Activated CD8-positive, alpha-beta memory T cell treated with anti-CD3 and anti-CD28 coated beads for 36 hours (primary cell): ENCODE data around the gene RAI14. TPM values are rescaled to one million over a fixed set of nuclear protein-coding genes. Genes with fewer than 3 reads are reported as not detected.

Experiments
- CTCF ChIA-PET: fragments of 350-600 bp; sonication (Branson Sonifier 250); formaldehyde crosslinking; loops from one replicate; lab custom pipeline; 2021; ENCODE audit warnings: antibody characterized with exemption; lab: Charles Lee
- POLR2A ChIA-PET: fragments of 350-600 bp; sonication (Branson Sonifier 250); formaldehyde crosslinking; loops from one replicate; lab custom pipeline; 2021; ENCODE audit warnings: antibody characterized with exemption; lab: Charles Lee
- total RNA-seq, 2 experiments: library from RNA; stranded (reverse); gene quantifications; one replicate each; pipeline ENCODE4 v1.2.3, GENCODE V29; 2021

Gene RAI14
- total RNA-seq, 2 experiments from 2014 or later: 4.2 to 5.0 TPM

DNA sequence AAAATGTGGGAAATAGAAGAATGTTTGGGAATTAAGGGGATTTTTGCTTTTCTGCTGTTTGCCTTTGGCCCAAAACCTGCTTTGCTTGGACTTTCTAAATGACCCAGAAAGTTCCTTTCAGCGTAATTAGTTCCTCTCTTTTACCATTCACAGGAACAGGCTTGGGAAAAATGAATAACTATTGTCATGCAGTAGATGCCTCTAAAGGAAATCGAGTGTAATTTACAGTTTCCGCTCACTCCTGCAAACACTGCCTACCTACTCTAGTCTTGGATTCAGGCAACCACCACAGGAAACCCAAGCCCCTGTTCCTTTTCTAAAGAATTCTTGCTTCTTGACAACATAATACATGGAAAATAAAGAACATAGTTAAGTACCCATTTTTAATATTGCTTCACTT is 207.8 kb downstream of the RAI14 start:
- POLR2A ChIA-PET: no interaction called here
- CTCF ChIA-PET: no interaction called here

DNA sequence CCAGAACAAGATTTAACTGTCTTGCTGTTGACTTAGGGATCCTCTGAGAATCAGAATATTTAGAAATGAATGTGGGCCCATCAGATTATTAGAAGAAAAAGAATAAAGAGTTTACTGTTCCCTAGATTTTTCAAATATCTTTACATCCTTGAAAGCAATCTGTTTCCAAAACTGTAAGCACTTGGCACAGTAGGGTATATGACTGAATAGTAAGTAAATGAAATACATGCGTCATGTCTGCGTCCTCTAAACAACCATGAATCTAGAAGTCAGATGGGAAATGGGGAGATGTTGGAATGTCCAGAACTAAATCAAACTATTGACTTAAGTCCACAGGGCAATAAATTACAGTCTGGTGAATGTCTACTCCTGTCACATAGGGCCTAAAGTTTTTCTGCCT is 209.0 kb downstream of the RAI14 start:
- ChIA-PET CTCF (no interaction called here), POLR2A (no interaction called here)

DNA sequence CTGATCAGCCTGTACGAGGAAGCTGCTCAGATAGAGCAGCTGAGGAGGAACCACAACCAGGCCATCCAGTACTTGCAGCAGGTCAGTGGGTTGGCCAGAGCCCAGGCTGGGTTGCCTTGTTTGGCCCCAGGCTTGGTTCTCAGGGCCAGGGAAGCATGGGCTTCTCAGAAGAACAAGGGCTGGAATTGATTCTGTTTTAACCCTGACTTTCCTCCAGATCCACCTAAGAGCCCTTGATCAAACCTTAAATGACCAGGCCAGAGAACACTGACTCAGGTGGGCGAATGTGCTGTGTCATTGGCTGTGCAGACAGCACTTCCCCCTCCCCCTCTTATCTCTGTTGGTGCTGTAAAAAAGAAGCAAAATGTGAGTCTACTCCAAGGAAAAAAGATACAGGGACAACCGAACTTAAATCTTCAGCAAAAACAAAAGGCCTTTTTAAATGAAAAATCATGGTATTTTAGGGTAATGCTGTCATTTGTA is 210.9 kb downstream of the RAI14 start:
- CTCF ChIA-PET: no interaction called here
- POLR2A ChIA-PET: no interaction called here

DNA sequence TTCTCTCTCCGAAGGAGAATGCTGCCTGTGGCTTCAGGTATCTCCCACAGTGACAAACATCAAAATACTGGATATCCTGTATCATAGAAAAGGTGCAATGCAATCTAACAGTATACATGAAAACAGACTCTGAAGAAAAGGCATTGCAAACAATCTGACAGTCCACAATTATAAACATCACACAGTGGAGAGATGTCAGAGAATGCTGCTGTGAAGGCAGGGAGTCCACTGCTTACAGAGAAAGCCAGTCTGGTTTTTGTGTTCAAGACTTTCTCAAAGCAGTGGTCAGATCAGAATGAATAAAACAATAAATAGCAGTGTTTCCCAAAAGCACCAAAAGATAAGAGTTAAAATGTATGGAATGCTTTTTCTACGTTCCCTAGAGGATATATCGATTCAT is 211.5 kb downstream of the RAI14 start:
- CTCF ChIA-PET: no interaction called here
- POLR2A ChIA-PET: no interaction called here

DNA sequence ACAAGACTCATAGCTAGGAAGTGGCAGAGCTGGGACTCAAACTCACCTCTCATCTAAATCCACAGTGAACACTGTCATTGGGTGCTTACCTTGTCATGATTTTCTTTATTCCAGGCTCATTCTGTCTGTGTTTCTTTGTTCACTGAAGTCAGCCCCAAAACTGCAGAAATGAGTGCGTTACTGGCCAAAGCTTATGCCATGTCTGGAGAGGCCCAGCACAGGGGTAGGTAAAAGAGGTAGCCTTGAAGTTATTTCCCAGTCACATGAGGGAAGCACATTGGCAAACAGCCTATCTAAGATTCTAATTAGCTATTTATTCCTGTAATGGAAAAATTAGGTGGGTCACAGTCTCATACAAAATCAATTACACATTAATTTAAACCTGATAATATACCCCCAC is 212.7 kb downstream of the RAI14 start:
- ChIA-PET CTCF (no interaction called here), POLR2A (no interaction called here)

DNA sequence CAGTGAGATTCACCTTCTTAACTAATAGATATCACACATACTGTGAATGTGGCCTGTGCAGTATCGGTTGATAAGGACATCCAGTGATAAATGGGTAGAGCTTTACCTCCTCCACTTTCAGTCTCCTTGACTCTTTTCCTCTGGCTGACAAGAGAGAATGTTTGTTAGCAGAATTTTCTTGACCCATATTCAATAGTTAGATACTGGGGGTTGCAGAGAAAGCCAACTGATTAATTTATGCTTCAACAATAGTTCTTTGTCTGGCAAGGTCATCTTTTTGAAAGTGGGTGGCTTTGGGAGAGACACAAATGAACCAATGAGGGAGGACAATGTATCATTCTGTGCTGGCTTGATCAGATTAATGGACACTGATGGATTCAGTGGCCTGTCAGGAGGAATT is 213.1 kb downstream of the RAI14 start:
- CTCF ChIA-PET: no interaction called here

DNA sequence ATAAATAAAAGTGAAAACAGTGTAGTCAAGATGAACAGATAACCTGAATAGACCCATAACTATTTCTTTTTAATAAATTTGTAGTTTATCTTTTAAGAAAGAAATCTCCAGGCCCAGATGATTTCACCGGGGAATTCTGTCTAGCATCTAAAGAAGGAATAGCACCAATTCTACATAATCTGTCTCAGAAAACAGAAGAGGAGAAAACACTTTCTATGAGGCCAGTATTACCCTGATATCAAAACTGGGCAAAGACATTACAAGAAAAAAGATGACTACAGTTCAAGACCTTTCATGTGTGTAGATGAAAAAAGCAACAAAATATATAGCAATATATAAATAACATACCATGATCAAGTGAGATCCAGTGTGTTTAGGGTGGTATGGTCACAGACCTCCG is 214.3 kb downstream of the RAI14 start:
- ChIA-PET POLR2A (interaction anchor here (0.6 kb wide), 1 partner anchor 271 kb away, joined by 4 read pairs; no protein-coding TSS in a partner anchor), CTCF (no interaction called here)

More for the DNA sequence above, 213.1 kb downstream of the RAI14 start:
- POLR2A ChIA-PET: no interaction called here

DNA sequence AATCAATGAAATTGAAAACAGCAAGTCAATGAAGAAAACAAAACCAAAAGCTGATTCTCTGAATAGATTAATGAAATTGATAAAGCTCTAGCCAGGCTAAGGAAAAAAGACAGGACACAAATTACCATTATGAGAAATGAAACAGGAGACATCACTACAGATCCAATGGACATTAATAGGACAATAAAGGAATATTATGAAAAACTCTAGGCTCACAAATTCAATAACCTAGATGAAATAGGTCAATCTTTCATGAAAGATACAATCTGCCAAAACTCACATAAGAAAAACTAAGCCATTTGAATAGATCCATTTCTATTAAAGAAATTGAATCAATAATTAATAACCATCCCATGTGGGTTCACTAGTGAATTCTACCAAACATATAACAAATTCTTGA is 220.1 kb downstream of the RAI14 start:
- ChIA-PET CTCF (no interaction called here), POLR2A (no interaction called here)

DNA sequence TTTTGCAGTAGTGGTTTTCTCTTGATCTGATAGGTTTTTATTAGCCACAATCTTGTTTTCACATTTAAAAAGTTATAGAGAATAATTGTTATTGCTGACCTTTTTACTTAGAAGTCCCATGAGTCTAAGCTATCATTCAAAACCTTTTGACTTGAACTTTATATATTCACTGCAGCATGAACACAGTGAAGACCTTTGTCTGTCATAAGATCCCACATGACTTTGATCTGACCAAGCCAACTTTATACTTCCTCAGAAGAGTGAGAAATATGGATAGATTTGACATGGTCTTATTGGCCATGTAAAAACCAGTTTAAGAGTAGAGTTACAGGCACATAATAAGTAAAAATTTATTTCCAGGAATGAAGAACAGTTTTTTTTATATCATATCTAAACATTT is 225.1 kb downstream of the RAI14 start:
- CTCF ChIA-PET: interaction anchor here (1.4 kb wide), 1 partner anchor 17 kb away, joined by 3 read pairs; no protein-coding TSS in a partner anchor

More for the DNA sequence above, 225.1 kb downstream of the RAI14 start:
- POLR2A ChIA-PET: no interaction called here

Other genes with a start within 250 kb of the RAI14 start
- gene TTC23L, start 182.8 kb downstream of the RAI14 start, total RNA-seq: under 1 TPM; 0.25 to 0.57 TPM